GM21528 (cell line): ENCODE results near the gene CBFA2T2.
A peak's percentile ranks its signal among the peaks of the same experiment; 100 is the strongest.
"Not testable (repeated sequence)": the region's sequence is repeated elsewhere in the genome, so short reads cannot be mapped to it uniquely, and the experiment has no call there.

ENCODE experiments used
- ATAC-seq: cut with Tn5 transposase; IDR thresholded peaks from one replicate; pipeline ENCODE4 v1.9.1; 2021; ENCODE audit warnings: mild to moderate bottlenecking, moderate library complexity; ENCODE audit not compliant: unreplicated experiment, low FRiP score

The CBFA2T2 gene

GRCh38 chr20:33490023-33490933 is at the start of gene CBFA2T2:
CBFA2T2 (plus strand) TSS chr20:33490096; CDS start chr20:33490268, 172 bp downstream.
- ATAC-seq = peak; percentile 65

- not testable (repeated sequence) for ATAC-seq
Measured at GRCh38 chr20:33440562-33440961, 49.3 kb upstream of the CBFA2T2 start.

- no peak for ATAC-seq
Measured at GRCh38 chr20:33441142-33441955, 48.5 kb upstream of the CBFA2T2 start.

- no peak for ATAC-seq
Measured at GRCh38 chr20:33442136-33443005, 47.5 kb upstream of the CBFA2T2 start.

GRCh38 chr20:33443006-33443511 is 46.8 kb upstream of the CBFA2T2 start:
- peak; percentile 13 for ATAC-seq

- ATAC-seq = peak; percentile 47
Measured at GRCh38 chr20:33443512-33444239, 46.2 kb upstream of the CBFA2T2 start, which contains the start of gene SNTA1. SNTA1 (minus strand) TSS chr20:33443763; CDS start chr20:33443620, 143 bp downstream.

- ATAC-seq = no peak
Measured at GRCh38 chr20:33444797-33445560, 44.9 kb upstream of the CBFA2T2 start.

- no peak for ATAC-seq
Measured at GRCh38 chr20:33445881-33446625, 43.8 kb upstream of the CBFA2T2 start.

GRCh38 chr20:33450867-33451266 is 39.0 kb upstream of the CBFA2T2 start:
- ATAC-seq = no peak

GRCh38 chr20:33456916-33457642 is 32.8 kb upstream of the CBFA2T2 start:
- not testable (repeated sequence) for ATAC-seq

GRCh38 chr20:33459599-33459998 is 30.3 kb upstream of the CBFA2T2 start:
- ATAC-seq = no peak

GRCh38 chr20:33460711-33461110 is 29.2 kb upstream of the CBFA2T2 start:
- no peak for ATAC-seq

- ATAC-seq = no peak
Measured at GRCh38 chr20:33463332-33464101, 26.4 kb upstream of the CBFA2T2 start.

- ATAC-seq = not testable (repeated sequence)
Measured at GRCh38 chr20:33464759-33465158, 25.1 kb upstream of the CBFA2T2 start.

- no peak for ATAC-seq
Measured at GRCh38 chr20:33465481-33466302, 24.2 kb upstream of the CBFA2T2 start.

- ATAC-seq = no peak
Measured at GRCh38 chr20:33466303-33466646, 23.6 kb upstream of the CBFA2T2 start.
